SK-N-SH treated with all-trans-retinoic acid at 6 μM for 48 hours (cell line): Measurements from ENCODE around the gene DHX8.

Experiments
- ESRRG ChIP-seq: fragments of 250-450 bp; sonication (Bioruptor Pico); IDR thresholded peaks from 2 replicates; pipeline ENCODE4 v1.6.1; 2021; ENCODE audit warnings: mild to moderate bottlenecking
- GLIS3 ChIP-seq: fragments of 250-450 bp; sonication (Bioruptor Pico); IDR thresholded peaks from 2 replicates; pipeline ENCODE4 v1.5.0; 2020; ENCODE audit warnings: mild to moderate bottlenecking, moderate library complexity
- RARB ChIP-seq: fragments of 250-450 bp; sonication (Bioruptor Pico); IDR thresholded peaks from 2 replicates; pipeline ENCODE4 v1.8.0; 2021; ENCODE audit warnings: mild to moderate bottlenecking, moderate library complexity
- ZFP3 ChIP-seq: fragments of 250-450 bp; sonication (Bioruptor Pico); IDR thresholded peaks from 2 replicates; pipeline ENCODE4 v1.5.0; 2020; ENCODE audit warnings: mild to moderate bottlenecking, moderate library complexity
- ZNF565 ChIP-seq: fragments of 450-650 bp; formaldehyde crosslinking; conservative IDR thresholded peaks from 2 replicates; pipeline ENCODE4 v1.5.0; 2020; ENCODE audit warnings: low read depth, mild to moderate bottlenecking, moderate library complexity
- ZNF8 ChIP-seq: fragments of 450-650 bp; formaldehyde crosslinking; IDR thresholded peaks from 2 replicates; pipeline ENCODE4 v1.5.0; 2020; ENCODE audit warnings: mild to moderate bottlenecking, moderate library complexity
- TF ChIP-seq, protein P1 (sequence below): fragments of 250-450 bp; sonication (Bioruptor Pico); IDR thresholded peaks from 2 replicates; pipeline ENCODE4 v1.8.0; 2020; ENCODE audit warnings: mild to moderate bottlenecking, moderate library complexity, borderline replicate concordance
- TF ChIP-seq, protein P2 (sequence below): fragments of 250-450 bp; sonication (Bioruptor Pico); IDR thresholded peaks from 2 replicates; pipeline ENCODE4 v1.8.0; 2021; ENCODE audit warnings: low read depth, mild to moderate bottlenecking, moderate library complexity, borderline replicate concordance

DNA sequence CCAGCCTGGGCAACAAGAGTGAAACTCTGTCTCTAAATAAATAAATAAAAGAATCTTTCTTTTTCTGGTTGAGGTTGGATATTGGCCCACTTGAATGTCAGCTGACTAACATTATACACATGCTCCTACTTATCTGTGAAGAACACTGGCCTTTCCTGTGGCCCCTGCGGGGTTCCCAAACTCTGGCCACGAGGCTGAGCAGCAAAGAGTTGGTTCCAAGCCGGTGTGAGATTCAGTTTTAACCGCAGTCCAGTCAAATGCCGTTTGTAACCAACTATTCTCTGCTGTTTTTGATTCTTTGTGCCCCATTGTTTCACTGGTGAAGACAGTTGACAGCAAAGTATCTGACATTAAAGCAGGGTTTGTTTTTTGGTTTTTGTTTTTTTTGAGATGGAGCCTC, 51.1 kb downstream of the DHX8 start:
- TF ChIP-seq ZNF8, result no peak
- no peak for TF ChIP-seq ZNF565 (CRISPR knock-in tag)
- TF ChIP-seq, protein P1, sequence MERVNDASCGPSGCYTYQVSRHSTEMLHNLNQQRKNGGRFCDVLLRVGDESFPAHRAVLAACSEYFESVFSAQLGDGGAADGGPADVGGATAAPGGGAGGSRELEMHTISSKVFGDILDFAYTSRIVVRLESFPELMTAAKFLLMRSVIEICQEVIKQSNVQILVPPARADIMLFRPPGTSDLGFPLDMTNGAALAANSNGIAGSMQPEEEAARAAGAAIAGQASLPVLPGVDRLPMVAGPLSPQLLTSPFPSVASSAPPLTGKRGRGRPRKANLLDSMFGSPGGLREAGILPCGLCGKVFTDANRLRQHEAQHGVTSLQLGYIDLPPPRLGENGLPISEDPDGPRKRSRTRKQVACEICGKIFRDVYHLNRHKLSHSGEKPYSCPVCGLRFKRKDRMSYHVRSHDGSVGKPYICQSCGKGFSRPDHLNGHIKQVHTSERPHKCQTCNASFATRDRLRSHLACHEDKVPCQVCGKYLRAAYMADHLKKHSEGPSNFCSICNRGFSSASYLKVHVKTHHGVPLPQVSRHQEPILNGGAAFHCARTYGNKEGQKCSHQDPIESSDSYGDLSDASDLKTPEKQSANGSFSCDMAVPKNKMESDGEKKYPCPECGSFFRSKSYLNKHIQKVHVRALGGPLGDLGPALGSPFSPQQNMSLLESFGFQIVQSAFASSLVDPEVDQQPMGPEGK (CRISPR knock-in tag), result no peak
- TF ChIP-seq ESRRG, result no peak
- TF ChIP-seq, protein P2, sequence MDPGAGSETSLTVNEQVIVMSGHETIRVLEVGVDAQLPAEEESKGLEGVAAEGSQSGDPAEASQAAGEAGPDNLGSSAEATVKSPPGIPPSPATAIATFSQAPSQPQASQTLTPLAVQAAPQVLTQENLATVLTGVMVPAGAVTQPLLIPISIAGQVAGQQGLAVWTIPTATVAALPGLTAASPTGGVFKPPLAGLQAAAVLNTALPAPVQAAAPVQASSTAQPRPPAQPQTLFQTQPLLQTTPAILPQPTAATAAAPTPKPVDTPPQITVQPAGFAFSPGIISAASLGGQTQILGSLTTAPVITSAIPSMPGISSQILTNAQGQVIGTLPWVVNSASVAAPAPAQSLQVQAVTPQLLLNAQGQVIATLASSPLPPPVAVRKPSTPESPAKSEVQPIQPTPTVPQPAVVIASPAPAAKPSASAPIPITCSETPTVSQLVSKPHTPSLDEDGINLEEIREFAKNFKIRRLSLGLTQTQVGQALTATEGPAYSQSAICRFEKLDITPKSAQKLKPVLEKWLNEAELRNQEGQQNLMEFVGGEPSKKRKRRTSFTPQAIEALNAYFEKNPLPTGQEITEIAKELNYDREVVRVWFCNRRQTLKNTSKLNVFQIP (CRISPR knock-in tag), result no peak
- no peak for TF ChIP-seq GLIS3
- no peak for TF ChIP-seq ZFP3 (CRISPR knock-in tag)
- TF ChIP-seq RARB, result no peak
